CD8-positive, alpha-beta memory T cell (primary cell): ENCODE measurements around the gene SIN3B. TPM values are rescaled to one million over a fixed set of nuclear protein-coding genes. Genes with fewer than 3 reads are reported as not detected.

Source experiments
- CTCF ChIA-PET: fragments of 350-600 bp; sonication (Branson Sonifier 250); formaldehyde crosslinking; loops from one replicate; lab custom pipeline; 2021; ENCODE audit warnings: antibody characterized with exemption; lab: Charles Lee
- POLR2A ChIA-PET: fragments of 350-600 bp; sonication (Branson Sonifier 250); formaldehyde crosslinking; loops from one replicate; lab custom pipeline; 2021; ENCODE audit warnings: antibody characterized with exemption; lab: Charles Lee
- DNase-seq, 5 donors: peaks; one replicate each; pipeline versions ENCODE4 v3.0.0 to v3.0.0-alpha.2; 2020 to 2022; ENCODE audit warnings: mixed read lengths in 1 of 5
- H3K27ac ChIP-seq: one replicate; pipeline ENCODE4 v1.7.0; 2013; ENCODE audit warnings: low read depth, mild to moderate bottlenecking, low read length, moderate library complexity
- H3K27me3 ChIP-seq: 2 replicates; pipeline ENCODE4 v1.7.0; 2013; ENCODE audit warnings: low read length, mild to moderate bottlenecking; ENCODE audit not compliant: insufficient read depth, poor library complexity, severe bottlenecking
- H3K36me3 ChIP-seq: 2 replicates; pipeline ENCODE4 v1.7.0; 2013; ENCODE audit warnings: mild to moderate bottlenecking, low read length, moderate library complexity; ENCODE audit not compliant: insufficient read depth
- H3K4me1 ChIP-seq: 2 replicates; pipeline ENCODE4 v1.7.0; 2013; ENCODE audit warnings: mild to moderate bottlenecking, low read length, moderate library complexity; ENCODE audit not compliant: insufficient read depth
- H3K4me3 ChIP-seq: 2 replicates; pipeline ENCODE4 v1.7.0; 2013; ENCODE audit warnings: mild to moderate bottlenecking, low read length
- H3K9me3 ChIP-seq: 2 replicates; pipeline ENCODE4 v1.7.0; 2013; ENCODE audit warnings: mild to moderate bottlenecking, low read length
- H3K27ac Mint-ChIP-seq, 8 donors: one replicate each; pipeline ENCODE4 v1.8.0; 2020 to 2021; ENCODE audit warnings: mixed read lengths in 8 of 8, mild to moderate bottlenecking in 6 of 8, inconsistent platforms in 3 of 8, moderate library complexity in 3 of 8
- H3K27me3 Mint-ChIP-seq, 2 donors: one replicate each; pipeline ENCODE4 v1.8.0; 2020 to 2021; ENCODE audit warnings: mixed read lengths in 2 of 2, mild to moderate bottlenecking in 1 of 2, moderate library complexity in 1 of 2
- H3K36me3 Mint-ChIP-seq, 3 donors: one replicate each; pipeline ENCODE4 v1.8.0; 2020 to 2021; ENCODE audit warnings: mixed read lengths in 3 of 3, inconsistent platforms in 1 of 3, mild to moderate bottlenecking in 1 of 3
- H3K4me1 Mint-ChIP-seq, 3 donors: one replicate each; pipeline ENCODE4 v1.8.0; 2020 to 2021; ENCODE audit warnings: mixed read lengths in 3 of 3, inconsistent platforms in 1 of 3, mild to moderate bottlenecking in 1 of 3
- H3K4me3 Mint-ChIP-seq, 7 donors: one replicate each; pipeline ENCODE4 v1.8.0; 2020 to 2021; ENCODE audit warnings: mixed read lengths in 7 of 7, mild to moderate bottlenecking in 6 of 7, moderate library complexity in 4 of 7, inconsistent platforms in 2 of 7
- H3K9me3 Mint-ChIP-seq, 5 donors: one replicate each; pipeline ENCODE4 v1.8.0; 2020 to 2022; ENCODE audit warnings: mixed read lengths in 5 of 5, mild to moderate bottlenecking in 3 of 5, moderate library complexity in 2 of 5, inconsistent platforms in 1 of 5
- polyA plus RNA-seq: library from polyadenylated mRNA; unstranded; fragments of 300-500 nt; fragmentation: Illumina TruSeq; gene quantifications from one replicate; pipeline ENCODE4 v1.2.3, GENCODE V29; 2021
- total RNA-seq, 2 experiments: library from RNA; stranded (reverse); gene quantifications; one replicate each; pipeline ENCODE4 v1.2.3, GENCODE V29; 2021

SIN3B gene
- total and polyA plus RNA-seq, 3 experiments from 2014 or later, result 5.0 to 34.8 (median 32.9) TPM

- Mint-ChIP-seq H3K27ac (peak overlapping the region; percentile 40 to 95 (median 88)), H3K27me3 (peaks cover 3 to 12% of the 10 kb centered on the region in 2 donors)
Observed at GRCh38 chr19:16830679-16831078, 1.5 kb downstream of the SIN3B start.

DNA sequence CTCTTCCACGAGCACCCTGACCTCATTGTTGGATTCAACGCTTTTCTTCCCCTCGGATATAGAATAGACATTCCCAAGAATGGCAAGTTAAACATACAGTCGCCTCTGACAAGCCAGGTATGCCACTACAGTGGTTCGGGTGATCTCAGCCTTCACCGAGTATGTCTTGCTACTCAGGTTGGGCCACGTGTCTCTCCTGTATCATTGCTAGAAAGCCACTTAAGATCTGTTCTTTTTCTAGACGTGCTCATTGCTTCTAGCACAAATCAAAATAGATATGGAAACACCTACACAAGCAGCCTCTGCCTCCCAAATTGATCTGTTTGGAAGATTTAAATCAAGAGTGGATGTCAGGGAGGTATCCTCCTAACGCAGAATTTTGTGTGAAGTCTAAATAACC is 2.3 kb downstream of the SIN3B start:
- POLR2A ChIA-PET, result interaction anchor here (0.6 kb wide), 1 partner anchor 518 kb away, joined by 3 read pairs; no protein-coding TSS in a partner anchor
- CTCF ChIA-PET, result no interaction called here

More at GRCh38 chr19:16830679-16831078, 1.5 kb downstream of the SIN3B start:
- H3K36me3 ChIP-seq, result peaks cover 18% of the 10 kb centered on the region
- peaks cover 17% of the 10 kb centered on the region for H3K4me1 ChIP-seq
- H3K4me3 ChIP-seq, result no peak overlapping the region
- H3K4me1 Mint-ChIP-seq, result peaks cover 24 to 41% (median 30%) of the 10 kb centered on the region in 3 donors
- peak overlapping the region; percentile 81 to 93 (median 85) for H3K4me3 Mint-ChIP-seq
- no peak for DNase-seq
- no peaks in the 10 kb centered on the region for H3K9me3 ChIP-seq
- peaks cover 5 to 44% (median 7%) of the 10 kb centered on the region in 3 donors for H3K36me3 Mint-ChIP-seq
- H3K27me3 ChIP-seq, result no peaks in the 10 kb centered on the region
- ChIA-PET CTCF (no interaction called here), POLR2A (no interaction called here)
- H3K27ac ChIP-seq, result no peak overlapping the region
- H3K9me3 Mint-ChIP-seq, result peaks cover 0 to 2% (median 0%) of the 10 kb centered on the region in 5 donors

GRCh38 chr19:16834747-16835146 is 5.5 kb downstream of the SIN3B start:
- H3K4me3 ChIP-seq, result no peak overlapping the region
- no peak for DNase-seq
- POLR2A ChIA-PET, result no interaction called here
- no peak overlapping the region for H3K4me3 Mint-ChIP-seq
- no peak overlapping the region for H3K27ac ChIP-seq
- CTCF ChIA-PET, result no interaction called here
- H3K9me3 ChIP-seq, result no peaks in the 10 kb centered on the region
- peaks cover 5 to 82% (median 21%) of the 10 kb centered on the region in 3 donors for H3K36me3 Mint-ChIP-seq
- peaks cover 11% of the 10 kb centered on the region for H3K4me1 ChIP-seq
- no peaks in the 10 kb centered on the region for H3K27me3 ChIP-seq
- peak overlapping the region in 1 of 8 donors; percentile 57 for H3K27ac Mint-ChIP-seq
- peaks cover 0 to 1% (median 0%) of the 10 kb centered on the region in 5 donors for H3K9me3 Mint-ChIP-seq
- H3K27me3 Mint-ChIP-seq, result no peaks in the 10 kb centered on the region
- H3K4me1 Mint-ChIP-seq, result peaks cover 26 to 28% (median 26%) of the 10 kb centered on the region in 3 donors
- peaks cover 24% of the 10 kb centered on the region for H3K36me3 ChIP-seq

More for the DNA sequence above, 2.3 kb downstream of the SIN3B start:
- Mint-ChIP-seq H3K4me3 (peak overlapping the region in 5 of 7 donors; percentile 20 to 92 (median 60)), H3K36me3 (peaks cover 5 to 53% (median 7%) of the 10 kb centered on the region in 3 donors), H3K4me1 (peaks cover 25 to 39% (median 30%) of the 10 kb centered on the region in 3 donors), H3K27ac (peak overlapping the region in 7 of 8 donors; percentile 10 to 80 (median 64)), H3K9me3 (peaks cover 0 to 2% (median 0%) of the 10 kb centered on the region in 5 donors), H3K27me3 (peaks cover 0 to 6% of the 10 kb centered on the region in 2 donors)
- Histone ChIP-seq H3K27ac (no peak overlapping the region), H3K36me3 (peaks cover 24% of the 10 kb centered on the region), H3K4me3 (no peak overlapping the region), H3K4me1 (peaks cover 17% of the 10 kb centered on the region), H3K27me3 (no peaks in the 10 kb centered on the region), H3K9me3 (no peaks in the 10 kb centered on the region)
- DNase-seq, result no peak

GRCh38 chr19:16836115-16837034 is 7.2 kb downstream of the SIN3B start:
- ChIA-PET CTCF (no interaction called here), POLR2A (no interaction called here)
- H3K9me3 Mint-ChIP-seq, result peaks cover 0 to 1% (median 0%) of the 10 kb centered on the region in 5 donors
- peaks cover 5 to 86% (median 20%) of the 10 kb centered on the region in 3 donors for H3K36me3 Mint-ChIP-seq
- no peak for DNase-seq
- no peaks in the 10 kb centered on the region for H3K27me3 Mint-ChIP-seq
- H3K27ac Mint-ChIP-seq, result peak overlapping the region in 2 of 8 donors; percentile 33 to 54
- H3K4me3 Mint-ChIP-seq, result no peak overlapping the region
- H3K4me3 ChIP-seq, result no peak overlapping the region
- no peaks in the 10 kb centered on the region for H3K27me3 ChIP-seq
- peaks cover 11 to 15% (median 13%) of the 10 kb centered on the region in 3 donors for H3K4me1 Mint-ChIP-seq
- H3K9me3 ChIP-seq, result no peaks in the 10 kb centered on the region
- no peaks in the 10 kb centered on the region for H3K4me1 ChIP-seq
- H3K36me3 ChIP-seq, result peaks cover 24% of the 10 kb centered on the region
- H3K27ac ChIP-seq, result no peak overlapping the region

GRCh38 chr19:16837035-16837362 is 7.8 kb downstream of the SIN3B start:
- Mint-ChIP-seq H3K27me3 (no peaks in the 10 kb centered on the region), H3K36me3 (peaks cover 5 to 86% (median 18%) of the 10 kb centered on the region in 3 donors), H3K27ac (peak overlapping the region in 2 of 8 donors; percentile 54 to 70), H3K4me1 (peaks cover 8 to 10% (median 10%) of the 10 kb centered on the region in 3 donors), H3K4me3 (no peak overlapping the region), H3K9me3 (peaks cover 0 to 1% (median 0%) of the 10 kb centered on the region in 5 donors)
- DNase-seq, result no peak
- H3K4me1 ChIP-seq, result no peaks in the 10 kb centered on the region
- no peak overlapping the region for H3K4me3 ChIP-seq
- H3K9me3 ChIP-seq, result no peaks in the 10 kb centered on the region
- peaks cover 19% of the 10 kb centered on the region for H3K36me3 ChIP-seq
- ChIA-PET POLR2A (no interaction called here), CTCF (no interaction called here)
- H3K27ac ChIP-seq, result no peak overlapping the region
- no peaks in the 10 kb centered on the region for H3K27me3 ChIP-seq

- Mint-ChIP-seq H3K9me3 (peaks cover 0 to 1% (median 0%) of the 10 kb centered on the region in 5 donors), H3K36me3 (peaks cover 0 to 92% (median 14%) of the 10 kb centered on the region in 3 donors), H3K4me1 (peaks cover 3 to 12% (median 9%) of the 10 kb centered on the region in 3 donors), H3K27ac (no peak overlapping the region), H3K4me3 (no peak overlapping the region), H3K27me3 (no peaks in the 10 kb centered on the region)
- DNase-seq, result no peak
- ChIA-PET POLR2A (no interaction called here), CTCF (no interaction called here)
- Histone ChIP-seq H3K36me3 (peaks cover 18% of the 10 kb centered on the region), H3K9me3 (no peaks in the 10 kb centered on the region), H3K4me1 (no peaks in the 10 kb centered on the region), H3K27ac (no peak overlapping the region), H3K4me3 (no peak overlapping the region), H3K27me3 (no peaks in the 10 kb centered on the region)
Observed at GRCh38 chr19:16841391-16841926, 12.3 kb downstream of the SIN3B start.

GRCh38 chr19:16846901-16847300 is 17.7 kb downstream of the SIN3B start:
- no peak overlapping the region for H3K4me3 Mint-ChIP-seq
- H3K36me3 ChIP-seq, result peaks cover 31% of the 10 kb centered on the region

DNA sequence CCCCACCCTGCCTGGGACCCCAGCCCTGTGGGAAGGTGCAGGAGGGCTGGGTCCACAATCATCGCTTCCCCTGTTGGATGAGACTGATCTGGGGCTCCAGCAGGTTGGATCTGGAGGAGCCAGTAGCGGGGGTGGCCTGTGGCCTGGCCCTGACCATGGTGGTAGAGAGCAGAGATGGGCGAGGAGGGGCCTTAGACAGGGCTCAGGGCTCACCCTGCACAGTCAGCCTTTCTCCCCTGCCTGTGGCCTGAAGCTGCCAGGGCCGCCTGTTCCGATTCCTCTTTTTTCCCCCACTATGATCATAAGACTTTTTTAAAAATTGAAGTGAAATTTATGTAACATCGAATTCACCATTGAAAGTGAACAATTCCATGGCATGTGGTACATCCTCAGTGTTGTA is 18.2 kb downstream of the SIN3B start:
- POLR2A ChIA-PET, result no interaction called here
- Histone ChIP-seq H3K36me3 (peaks cover 31% of the 10 kb centered on the region), H3K4me3 (no peak overlapping the region), H3K27me3 (no peaks in the 10 kb centered on the region), H3K4me1 (no peaks in the 10 kb centered on the region), H3K9me3 (no peaks in the 10 kb centered on the region), H3K27ac (no peak overlapping the region)
- Mint-ChIP-seq H3K4me1 (peaks cover 0 to 4% (median 1%) of the 10 kb centered on the region in 3 donors), H3K9me3 (no peaks in the 10 kb centered on the region), H3K27me3 (no peaks in the 10 kb centered on the region), H3K36me3 (peaks cover 0 to 94% (median 18%) of the 10 kb centered on the region in 3 donors), H3K4me3 (no peak overlapping the region), H3K27ac (peak overlapping the region in 2 of 8 donors; percentile 32 to 40)
- DNase-seq, result no peak
- CTCF ChIA-PET, result no interaction called here

More at GRCh38 chr19:16846901-16847300, 17.7 kb downstream of the SIN3B start:
- ChIA-PET POLR2A (no interaction called here), CTCF (no interaction called here)
- Mint-ChIP-seq H3K9me3 (no peaks in the 10 kb centered on the region), H3K27ac (no peak overlapping the region), H3K36me3 (peaks cover 0 to 92% (median 18%) of the 10 kb centered on the region in 3 donors), H3K27me3 (no peaks in the 10 kb centered on the region), H3K4me1 (peaks cover 0 to 4% (median 1%) of the 10 kb centered on the region in 3 donors)
- Histone ChIP-seq H3K9me3 (no peaks in the 10 kb centered on the region), H3K4me3 (no peak overlapping the region), H3K4me1 (no peaks in the 10 kb centered on the region), H3K27ac (no peak overlapping the region), H3K27me3 (no peaks in the 10 kb centered on the region)
- DNase-seq, result no peak
